HepG2 (cell line): ENCODE results near the gene SMC6. TPM values are rescaled to one million over a fixed set of nuclear protein-coding genes. Genes with fewer than 3 reads are reported as not detected.

Source experiments
- ATAC-seq: fragments of 200-7000 bp; cut with Tn5 transposase; 3 replicates; pipeline ENCODE4 v1.9.1; 2020; ENCODE audit warnings: mild to moderate bottlenecking, moderate library complexity
- BruUV-seq: library from RNA; stranded (reverse); fragments of 400-500 nt; replicated peaks from 2 replicates; lab custom pipeline; 2021; lab: Mats Ljungman, UMichigan
- CTCF ChIA-PET: fragments of 300-600 bp; formaldehyde crosslinking; extraction: SDS; loops from one replicate; lab custom pipeline; 2021; ENCODE audit warnings: low total read pairs, inconsistent platforms, low intra/inter-chr PET ratio; lab: Yijun Ruan, JAX
- POLR2A ChIA-PET: fragments of 350-600 bp; sonication (Branson Sonifier 250); formaldehyde crosslinking; loops from one replicate; lab custom pipeline; 2020; ENCODE audit warnings: antibody characterized with exemption, inconsistent platforms; lab: Yijun Ruan, JAX
- DNase-seq: peaks from one replicate; pipeline ENCODE4 v3.0.0-alpha.2; 2015; ENCODE audit warnings: low spot score
- FAIRE-seq: peaks from 3 replicates; lab custom pipeline; 2011; peaks lifted over from hg19 to GRCh38; lab: Jason Lieb, UNC
- H2AFZ ChIP-seq: one replicate; pipeline ENCODE4 v1.6.1; 2011; ENCODE audit warnings: low read length, inconsistent platforms
- H3K27ac ChIP-seq: fragments of 300-600 bp; 3 replicates; pipeline ENCODE4 v1.8.0; 2011; ENCODE audit warnings: mixed run types, mild to moderate bottlenecking, mixed read lengths, low read length, inconsistent platforms; ENCODE audit not compliant: insufficient read depth; ENCODE audit errors: extremely low read length
- H3K27me3 ChIP-seq, 2 experiments: fragments of 200-600 bp in 1 of 2; 2 replicates in 1 of 2; 3 replicates in 1 of 2; pipeline versions ENCODE4 v1.6.0 to v1.8.0; 2011; ENCODE audit warnings: low read length in 2 of 2, mild to moderate bottlenecking in 2 of 2, moderate library complexity in 2 of 2, inconsistent platforms in 1 of 2; ENCODE audit not compliant: insufficient read depth in 2 of 2, control insufficient read depth in 1 of 2
- H3K36me3 ChIP-seq, 2 experiments: fragments of 200-600 bp in 1 of 2; replicated peaks in 1 of 2; 2 replicates in 1 of 2; 3 replicates in 1 of 2; pipeline versions ENCODE4 v1.5.1 to v1.8.0; 2011; ENCODE audit warnings: low read length in 2 of 2, inconsistent platforms in 1 of 2; ENCODE audit not compliant: insufficient read depth in 2 of 2, control insufficient read depth in 1 of 2
- H3K4me1 ChIP-seq: 2 replicates; pipeline ENCODE4 v1.5.1; 2012; ENCODE audit warnings: low read length, inconsistent platforms; ENCODE audit not compliant: insufficient read depth
- H3K4me2 ChIP-seq: 2 replicates; pipeline ENCODE4 v1.6.0; 2011; ENCODE audit warnings: low read depth, low read length, inconsistent platforms
- H3K4me3 ChIP-seq, 3 experiments: fragments of 200-600 bp in 1 of 3; sonication (generic), shearing (Covaris generic) in 1 of 3; replicated peaks in 1 of 3; 2 replicates each; pipeline ENCODE4 v1.5.1; 2011 to 2016; ENCODE audit warnings: low read length in 3 of 3, inconsistent platforms in 2 of 3, low read depth in 2 of 3, mild to moderate bottlenecking in 2 of 3, control low read depth in 1 of 3, mixed read lengths in 1 of 3; ENCODE audit not compliant: insufficient read depth in 1 of 3
- H3K79me2 ChIP-seq: one replicate; pipeline ENCODE4 v1.6.1; 2011; ENCODE audit warnings: low read length, inconsistent platforms; ENCODE audit not compliant: insufficient read depth
- H3K9ac ChIP-seq: 2 replicates; pipeline ENCODE4 v1.6.0; 2011; ENCODE audit warnings: mild to moderate bottlenecking, low read depth, low read length, inconsistent platforms; ENCODE audit not compliant: insufficient read depth
- H3K9me3 ChIP-seq: 2 replicates; pipeline ENCODE4 v1.5.1; 2012; ENCODE audit warnings: mild to moderate bottlenecking, low read length
- H4K20me1 ChIP-seq: 2 replicates; pipeline ENCODE4 v1.6.0; 2011; ENCODE audit warnings: inconsistent platforms, mild to moderate bottlenecking, low read length, moderate library complexity; ENCODE audit not compliant: insufficient read depth
- ARNT2 ChIP-seq: sonication (generic); formaldehyde crosslinking; IDR thresholded peaks from 2 replicates; pipeline ENCODE4 v1.8.0; 2022; ENCODE audit warnings: mild to moderate bottlenecking, low read depth, missing genetic modification reagents, moderate library complexity
- CEBPB ChIP-seq: IDR thresholded peaks from 2 replicates; pipeline ENCODE4 v1.6.1; 2011; ENCODE audit warnings: low read depth, low read length, improper control_type of control experiment, borderline replicate concordance
- ZHX2 ChIP-seq, 2 experiments: sonication (generic) in 1 of 2; formaldehyde crosslinking in 1 of 2; IDR thresholded peaks; 2 replicates each; pipeline versions ENCODE4 v1.6.1 to v1.9.0; 2014 to 2022; ENCODE audit warnings: antibody characterized with exemption in 1 of 2, borderline replicate concordance in 1 of 2, inconsistent platforms in 1 of 2, low read depth in 1 of 2, missing genetic modification reagents in 1 of 2
- ZNF781 ChIP-seq: sonication (generic); formaldehyde crosslinking; IDR thresholded peaks from 2 replicates; pipeline ENCODE4 v1.5.1; 2020; ENCODE audit warnings: borderline replicate concordance, mild to moderate bottlenecking, missing genetic modification reagents; ENCODE audit errors: not compliant biosample characterization
- ZNF782 ChIP-seq: sonication (generic); formaldehyde crosslinking; IDR thresholded peaks from 2 replicates; pipeline ENCODE4 v1.4.0; 2020; ENCODE audit warnings: missing genetic modification reagents, mild to moderate bottlenecking, borderline replicate concordance
- WGBS: methylation state at CpG from one replicate; pipeline ENCODE4 v1.1.6; 2017; ENCODE audit warnings: low lambda C conversion rate; 5-methylcytosine and 5-hydroxymethylcytosine counted together
- in situ Hi-C: cut with HindIII; loops from 2 replicates; pipeline ENCODE4 v1.10.0; 2017; ENCODE audit warnings: low pct_unique_long_range_greater_than_20kb; ENCODE audit not compliant: extremely low pct_ligation_motif_present
- intact Hi-C: fragments of 100-400 bp; cut with micrococcal nuclease; formaldehyde crosslinking; loops from one replicate; pipeline ENCODE4 v1.10.0; 2022; ENCODE audit not compliant: unreplicated experiment
- polyA plus RNA-seq, 8 experiments: library from polyadenylated mRNA; depleted of rRNA in 3 of 8; stranded (reverse) in 7 of 8; unstranded in 1 of 8; fragments of >200 nt; fragmentation: Illumina TruSeq in 4 of 8; extraction: Trizol in 4 of 8; gene quantifications; 2 replicates each; pipeline versions ENCODE4 v1.2.1 to v1.2.3, GENCODE V29; 2011 to 2016; ENCODE audit warnings: low read depth in 4 of 8, missing spikeins in 1 of 8, mixed read lengths in 1 of 8; ENCODE audit not compliant: insufficient read depth in 1 of 8
- total RNA-seq, 5 experiments: library from RNA; depleted of rRNA; stranded (reverse); fragments of >200 nt; fragmentation: Illumina TruSeq; extraction: Trizol; gene quantifications; 2 replicates each; pipeline ENCODE4 v1.2.3, GENCODE V29; 2016; ENCODE audit warnings: low read depth in 1 of 5
- TF ChIP-seq, protein P1 (sequence below): sonication (generic); formaldehyde crosslinking; IDR thresholded peaks from 2 replicates; pipeline ENCODE4 v1.5.0; 2020; ENCODE audit warnings: missing genetic modification reagents, mild to moderate bottlenecking, borderline replicate concordance

Gene SMC6
- total and polyA plus RNA-seq, 2 of the 13 experiments (the other 11 are each of a cell fraction or from before 2014, with no cell fraction given) = 18.9 to 55.3 TPM

- Histone ChIP-seq H3K4me2 (no peak overlapping the region), H3K27ac (no peak overlapping the region), H3K27me3 (peaks cover 2 to 6% of the 10 kb centered on the region in 2 experiments; a peak in 4 of 5 replicates), H3K4me3 (no peak overlapping the region), H4K20me1 (no peaks in the 10 kb centered on the region), H3K9me3 (no peaks in the 10 kb centered on the region), H3K4me1 (no peaks in the 10 kb centered on the region), H3K36me3 (no peaks in the 10 kb centered on the region), H3K79me2 (no peaks in the 10 kb centered on the region), H2AFZ (no peak overlapping the region), H3K9ac (no peak overlapping the region)
- ChIA-PET CTCF (no interaction called here), POLR2A (no interaction called here)
- no TSS peak for BruUV-seq
- no peak for DNase-seq
- FAIRE-seq = no peak
- no peak for TF ChIP-seq ARNT2 (CRISPR knock-in tag)
- no peak for TF ChIP-seq ZHX2 (IDR thresholded peaks at IDR 0.05; ENCODE audit: low read depth)
- no peak for TF ChIP-seq ZHX2 (CRISPR knock-in tag; IDR thresholded peaks at IDR 0.05; ENCODE audit: borderline replicate concordance)
- TF ChIP-seq ZNF782 (CRISPR knock-in tag) = no peak
- TF ChIP-seq, protein P1, sequence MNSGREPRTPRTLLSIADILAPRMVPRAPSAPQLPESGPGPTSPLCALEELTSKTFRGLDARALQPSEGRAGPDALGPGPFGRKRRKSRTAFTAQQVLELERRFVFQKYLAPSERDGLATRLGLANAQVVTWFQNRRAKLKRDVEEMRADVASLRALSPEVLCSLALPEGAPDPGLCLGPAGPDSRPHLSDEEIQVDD (CRISPR knock-in tag) = no peak
- TF ChIP-seq ZNF781 = no peak
- no peak for TF ChIP-seq CEBPB
- no peak for ATAC-seq
- in situ Hi-C loops (no loop called here), intact Hi-C loops (no loop called here)
- WGBS = 16% methylated on average over 4 of the region's 4 CpGs
Measured at GRCh38 chr2:17793296-17793695, 39.7 kb upstream of the SMC6 start.
